Skeletal muscle tissue (tissue), 4 donors: Measurements from ENCODE around the gene LGALS3BP. TPM values are rescaled to one million over a fixed set of nuclear protein-coding genes. Genes with fewer than 3 reads are reported as not detected.
"Not testable (repeated sequence)": the region's sequence is repeated elsewhere in the genome, so short reads cannot be mapped to it uniquely, and the experiment has no call there.

Source experiments
- H3K27ac ChIP-seq: one replicate; pipeline ENCODE4 v1.7.0; 2013; ENCODE audit warnings: mild to moderate bottlenecking, low read depth, low read length, inconsistent platforms
- H3K27me3 ChIP-seq, 3 donors: one replicate each; pipeline ENCODE4 v1.7.0; 2013; ENCODE audit warnings: low read length in 3 of 3; ENCODE audit not compliant: control insufficient read depth in 3 of 3, insufficient read depth in 3 of 3
- H3K36me3 ChIP-seq, 3 donors: one replicate each; pipeline ENCODE4 v1.7.0; 2013; ENCODE audit warnings: low read length in 3 of 3; ENCODE audit not compliant: control insufficient read depth in 3 of 3, insufficient read depth in 3 of 3
- H3K4me1 ChIP-seq, 3 donors: one replicate each; pipeline ENCODE4 v1.7.0; 2013; ENCODE audit warnings: low read length in 3 of 3, mild to moderate bottlenecking in 3 of 3; ENCODE audit not compliant: control insufficient read depth in 3 of 3, insufficient read depth in 3 of 3
- H3K4me3 ChIP-seq, 3 donors: one replicate each; pipeline ENCODE4 v1.7.0; 2013; ENCODE audit warnings: low read length in 3 of 3
- H3K9ac ChIP-seq, 3 donors: one replicate each; pipeline ENCODE4 v1.7.0; 2013; ENCODE audit warnings: low read length in 3 of 3, mild to moderate bottlenecking in 3 of 3, moderate library complexity in 2 of 3, low read depth in 1 of 3
- H3K9me3 ChIP-seq, 3 donors: one replicate each; pipeline ENCODE4 v1.7.0; 2013; ENCODE audit warnings: low read length in 3 of 3; ENCODE audit not compliant: control insufficient read depth in 3 of 3
- total RNA-seq: library from RNA; depleted of rRNA; stranded (reverse); fragments of >200 nt; gene quantifications from one replicate; pipeline ENCODE4 v1.2.3, GENCODE V29; 2014
- donor health status: Osteomylitis.

The LGALS3BP gene
- total RNA-seq, 1 donor from 2014 or later: 55.8 TPM

- Histone ChIP-seq H3K27me3 (peaks cover 0 to 2% (median 0%) of the 10 kb centered on the region in 3 donors), H3K36me3 (no peaks in the 10 kb centered on the region), H3K9ac (no peak overlapping the region), H3K4me1 (peaks cover 0 to 6% (median 2%) of the 10 kb centered on the region in 3 donors), H3K9me3 (peaks cover 7 to 11% (median 8%) of the 10 kb centered on the region in 3 donors), H3K4me3 (no peak overlapping the region), H3K27ac (no peak overlapping the region)
Observed at GRCh38 chr17:78953356-78954350, 26.1 kb downstream of the LGALS3BP start.

GRCh38 chr17:78952706-78953105 is 27.0 kb downstream of the LGALS3BP start:
- Histone ChIP-seq H3K36me3 (no peaks in the 10 kb centered on the region), H3K9me3 (peaks cover 7 to 11% (median 8%) of the 10 kb centered on the region in 3 donors), H3K9ac (no peak overlapping the region), H3K4me3 (no peak overlapping the region), H3K27me3 (peaks cover 0 to 2% (median 0%) of the 10 kb centered on the region in 3 donors), H3K4me1 (peaks cover 0 to 6% (median 2%) of the 10 kb centered on the region in 3 donors), H3K27ac (no peak overlapping the region)

GRCh38 chr17:78951967-78952551 is 27.7 kb downstream of the LGALS3BP start:
- H3K36me3 ChIP-seq: no peaks in the 10 kb centered on the region
- peaks cover 7 to 11% (median 8%) of the 10 kb centered on the region in 3 donors for H3K9me3 ChIP-seq
- H3K9ac ChIP-seq: no peak overlapping the region
- peaks cover 0 to 2% (median 0%) of the 10 kb centered on the region in 3 donors for H3K27me3 ChIP-seq
- peaks cover 0 to 6% (median 2%) of the 10 kb centered on the region in 3 donors for H3K4me1 ChIP-seq
- H3K27ac ChIP-seq: no peak overlapping the region
- no peak overlapping the region for H3K4me3 ChIP-seq

- H3K9me3 ChIP-seq: peaks cover 7 to 11% (median 8%) of the 10 kb centered on the region in 3 donors
- H3K36me3 ChIP-seq: no peaks in the 10 kb centered on the region
- H3K27ac ChIP-seq: no peak overlapping the region
- no peak overlapping the region for H3K4me3 ChIP-seq
- peaks cover 0 to 2% (median 0%) of the 10 kb centered on the region in 3 donors for H3K27me3 ChIP-seq
- H3K9ac ChIP-seq: no peak overlapping the region
- H3K4me1 ChIP-seq: peaks cover 0 to 6% (median 2%) of the 10 kb centered on the region in 3 donors
Observed at GRCh38 chr17:78950870-78951269, 28.9 kb downstream of the LGALS3BP start.

- no peak overlapping the region for H3K27ac ChIP-seq
- H3K4me3 ChIP-seq: no peak overlapping the region
Observed at GRCh38 chr17:78947235-78948149, 32.2 kb downstream of the LGALS3BP start.

GRCh38 chr17:78946631-78947030 is 33.1 kb downstream of the LGALS3BP start:
- H3K27me3 ChIP-seq: peaks cover 0 to 11% (median 10%) of the 10 kb centered on the region in 3 donors
- H3K9me3 ChIP-seq: peaks cover 7 to 11% (median 8%) of the 10 kb centered on the region in 3 donors
- peaks cover 0 to under 1% (median 0%) of the 10 kb centered on the region in 3 donors for H3K4me1 ChIP-seq
- no peak overlapping the region for H3K27ac ChIP-seq
- no peak overlapping the region for H3K9ac ChIP-seq
- H3K36me3 ChIP-seq: no peaks in the 10 kb centered on the region
- H3K4me3 ChIP-seq: no peak overlapping the region

More at GRCh38 chr17:78947235-78948149, 32.2 kb downstream of the LGALS3BP start:
- peaks cover 7 to 11% (median 8%) of the 10 kb centered on the region in 3 donors for H3K9me3 ChIP-seq
- H3K27me3 ChIP-seq: peaks cover 0 to 11% (median 10%) of the 10 kb centered on the region in 3 donors
- peaks cover 0 to 4% (median 0%) of the 10 kb centered on the region in 3 donors for H3K4me1 ChIP-seq
- no peak overlapping the region for H3K9ac ChIP-seq
- H3K36me3 ChIP-seq: no peaks in the 10 kb centered on the region

- no peaks in the 10 kb centered on the region for H3K36me3 ChIP-seq
- H3K9me3 ChIP-seq: peaks cover 7 to 11% (median 7%) of the 10 kb centered on the region in 3 donors
- peaks cover 0 to 11% (median 10%) of the 10 kb centered on the region in 3 donors for H3K27me3 ChIP-seq
- no peak overlapping the region for H3K9ac ChIP-seq
- H3K4me1 ChIP-seq: no peaks in the 10 kb centered on the region
- no peak overlapping the region for H3K4me3 ChIP-seq
- no peak overlapping the region for H3K27ac ChIP-seq
Observed at GRCh38 chr17:78946131-78946530, 33.6 kb downstream of the LGALS3BP start.

GRCh38 chr17:78945455-78945854 is 34.3 kb downstream of the LGALS3BP start:
- H3K9ac ChIP-seq, H3K9me3 ChIP-seq, H3K36me3 ChIP-seq, H3K4me3 ChIP-seq, H3K4me1 ChIP-seq, H3K27ac ChIP-seq: not testable (repeated sequence)
- H3K27me3 ChIP-seq: peaks cover 0 to 11% (median 10%) of the 10 kb centered on the region in 3 donors

- Histone ChIP-seq H3K9ac (no peak overlapping the region), H3K27me3 (peaks cover 0 to 11% (median 10%) of the 10 kb centered on the region in 3 donors), H3K9me3 (peaks cover 0 to 1% (median 1%) of the 10 kb centered on the region in 3 donors), H3K4me1 (peaks cover 0 to 3% (median under 1%) of the 10 kb centered on the region in 3 donors), H3K27ac (no peak overlapping the region), H3K4me3 (no peak overlapping the region), H3K36me3 (no peaks in the 10 kb centered on the region)
Observed at GRCh38 chr17:78944956-78945355, 34.8 kb downstream of the LGALS3BP start.
